ENCODE data around the gene ADCK1.
"Not testable (repeated sequence)": the region's sequence is repeated elsewhere in the genome, so short reads cannot be mapped to it uniquely, and the experiment has no call there.

Gene ADCK1

DNA sequence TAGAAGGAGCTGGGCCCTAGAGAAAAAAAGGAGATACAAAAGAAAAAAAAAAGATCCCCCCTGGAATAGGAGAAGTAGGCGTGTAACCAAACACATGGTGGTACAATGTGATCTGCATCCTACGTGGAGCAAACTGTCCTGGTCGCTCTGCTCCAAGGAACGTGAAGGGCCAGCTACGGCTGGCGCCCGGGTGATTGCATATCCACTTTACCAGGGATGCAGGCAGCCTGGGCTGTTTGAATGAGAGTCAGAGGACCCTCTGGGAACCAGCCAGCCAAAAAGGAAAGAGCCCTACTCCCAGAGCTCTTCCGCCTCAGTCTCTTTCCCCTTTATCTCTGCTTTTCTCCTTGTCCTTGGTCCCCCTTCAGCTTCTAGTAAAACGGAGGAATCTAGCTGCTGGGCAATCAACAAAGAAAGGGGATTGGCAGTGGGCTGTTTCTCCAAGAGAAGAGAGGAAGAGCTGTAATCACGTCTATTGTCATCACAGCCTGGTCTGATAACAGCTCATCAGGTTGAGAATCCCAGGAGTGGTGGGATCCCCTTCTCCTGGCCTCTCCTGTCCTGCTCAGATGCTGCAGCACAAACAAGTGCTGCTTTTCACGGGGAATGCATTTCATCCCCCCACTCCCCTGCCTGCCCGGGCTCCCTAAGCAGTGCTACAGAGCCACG is 156.0 kb downstream of the ADCK1 start:
- no peaks in the 10 kb centered on the region for H3K4me1 ChIP-seq
- H3K9me3 ChIP-seq (ENCODE audit: control insufficient read depth, low read length) = no peaks in the 10 kb centered on the region
- no peak overlapping the region for H3K9ac ChIP-seq
- H2AFZ ChIP-seq = no peak overlapping the region
- no peaks in the 10 kb centered on the region for H3K79me2 ChIP-seq
- no peak overlapping the region for H3K4me3 ChIP-seq (ENCODE audit: low read depth, low read length)
- no peaks in the 10 kb centered on the region for H3K36me3 ChIP-seq (ENCODE audit: control insufficient read depth, insufficient read depth, low read length)
- no peak overlapping the region for H3K4me2 ChIP-seq (ENCODE audit: low read length)
- no peaks in the 10 kb centered on the region for H3K27me3 ChIP-seq (ENCODE audit: control insufficient read depth, insufficient read depth, low read length)
- TF ChIP-seq, protein P1, sequence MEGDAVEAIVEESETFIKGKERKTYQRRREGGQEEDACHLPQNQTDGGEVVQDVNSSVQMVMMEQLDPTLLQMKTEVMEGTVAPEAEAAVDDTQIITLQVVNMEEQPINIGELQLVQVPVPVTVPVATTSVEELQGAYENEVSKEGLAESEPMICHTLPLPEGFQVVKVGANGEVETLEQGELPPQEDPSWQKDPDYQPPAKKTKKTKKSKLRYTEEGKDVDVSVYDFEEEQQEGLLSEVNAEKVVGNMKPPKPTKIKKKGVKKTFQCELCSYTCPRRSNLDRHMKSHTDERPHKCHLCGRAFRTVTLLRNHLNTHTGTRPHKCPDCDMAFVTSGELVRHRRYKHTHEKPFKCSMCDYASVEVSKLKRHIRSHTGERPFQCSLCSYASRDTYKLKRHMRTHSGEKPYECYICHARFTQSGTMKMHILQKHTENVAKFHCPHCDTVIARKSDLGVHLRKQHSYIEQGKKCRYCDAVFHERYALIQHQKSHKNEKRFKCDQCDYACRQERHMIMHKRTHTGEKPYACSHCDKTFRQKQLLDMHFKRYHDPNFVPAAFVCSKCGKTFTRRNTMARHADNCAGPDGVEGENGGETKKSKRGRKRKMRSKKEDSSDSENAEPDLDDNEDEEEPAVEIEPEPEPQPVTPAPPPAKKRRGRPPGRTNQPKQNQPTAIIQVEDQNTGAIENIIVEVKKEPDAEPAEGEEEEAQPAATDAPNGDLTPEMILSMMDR (IDR thresholded peaks at IDR 0.05) = no peak
- H3K27ac ChIP-seq = no peak overlapping the region

DNA sequence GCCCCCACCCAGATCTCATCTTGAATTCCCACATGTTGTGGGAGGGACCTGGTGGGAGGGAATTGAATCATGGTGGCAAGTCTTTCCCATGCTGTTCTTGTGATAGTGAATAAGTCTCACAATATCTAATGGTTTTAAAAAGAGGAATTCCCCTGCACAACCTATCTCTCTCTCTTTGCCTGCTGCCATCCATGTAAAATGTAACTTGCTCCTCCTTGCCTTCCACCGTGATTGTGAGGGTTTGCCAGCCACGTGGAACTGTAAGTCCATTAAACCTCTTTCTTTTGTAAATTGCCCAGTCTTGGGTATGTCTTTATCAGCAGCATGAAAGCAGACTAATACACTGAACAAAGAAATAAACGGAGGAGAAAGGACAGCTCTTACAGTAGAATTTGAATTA is 159.8 kb downstream of the ADCK1 start:
- H3K4me2 ChIP-seq (ENCODE audit: low read length); H3K27ac ChIP-seq; H3K4me3 ChIP-seq (ENCODE audit: low read depth, low read length); H3K9me3 ChIP-seq (ENCODE audit: control insufficient read depth, low read length); H2AFZ ChIP-seq; H3K79me2 ChIP-seq; H3K4me1 ChIP-seq; H3K36me3 ChIP-seq (ENCODE audit: control insufficient read depth, insufficient read depth, low read length); H3K9ac ChIP-seq; H3K27me3 ChIP-seq (ENCODE audit: control insufficient read depth, insufficient read depth, low read length): not testable (repeated sequence)

DNA sequence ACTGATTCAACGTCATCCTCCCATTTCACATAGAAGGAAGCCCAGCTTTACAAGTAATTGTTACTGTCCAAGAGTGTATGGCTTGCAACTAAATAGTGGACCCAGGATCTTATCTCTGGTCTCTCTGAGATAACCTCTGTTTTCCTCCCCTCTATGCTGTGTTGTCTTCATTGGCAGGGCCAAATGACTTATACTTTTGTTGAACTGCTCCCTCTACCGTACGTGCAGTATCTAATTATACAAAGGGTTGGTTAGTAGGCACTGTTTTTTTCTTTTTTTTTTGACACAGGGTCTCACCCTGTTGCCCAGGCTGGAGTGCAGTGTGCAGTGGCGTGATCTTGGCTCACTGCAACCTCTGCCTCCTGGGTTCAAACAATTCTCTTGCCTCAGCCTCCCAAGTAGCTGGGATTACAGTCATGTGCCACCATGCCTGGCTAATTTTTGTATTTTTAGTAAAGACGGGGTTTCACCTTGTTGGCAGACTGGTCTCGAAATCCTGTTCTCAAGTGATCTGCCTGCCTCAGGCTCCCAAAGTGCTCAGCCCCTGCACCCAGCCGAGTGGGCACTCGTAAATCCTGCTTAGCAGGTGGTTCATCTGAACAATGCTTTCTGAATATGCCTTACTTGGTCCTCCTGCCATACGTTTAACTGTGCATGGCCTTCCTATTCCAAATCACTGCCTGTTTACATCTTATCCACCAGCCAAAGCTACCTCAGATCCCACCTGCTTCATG is 162.1 kb downstream of the ADCK1 start:
- TF ChIP-seq, protein P1 (IDR thresholded peaks at IDR 0.05) = no peak
- H3K4me3 ChIP-seq (ENCODE audit: low read depth, low read length) = no peak overlapping the region
- H3K79me2 ChIP-seq = no peaks in the 10 kb centered on the region
- no peaks in the 10 kb centered on the region for H3K36me3 ChIP-seq (ENCODE audit: control insufficient read depth, insufficient read depth, low read length)
- no peaks in the 10 kb centered on the region for H3K9me3 ChIP-seq (ENCODE audit: control insufficient read depth, low read length)
- H3K27me3 ChIP-seq (ENCODE audit: control insufficient read depth, insufficient read depth, low read length) = no peaks in the 10 kb centered on the region
- peaks cover 3% of the 10 kb centered on the region for H3K4me1 ChIP-seq
- H3K27ac ChIP-seq = no peak overlapping the region
- H2AFZ ChIP-seq = no peak overlapping the region
- no peak overlapping the region for H3K9ac ChIP-seq
- no peak overlapping the region for H3K4me2 ChIP-seq (ENCODE audit: low read length)

DNA sequence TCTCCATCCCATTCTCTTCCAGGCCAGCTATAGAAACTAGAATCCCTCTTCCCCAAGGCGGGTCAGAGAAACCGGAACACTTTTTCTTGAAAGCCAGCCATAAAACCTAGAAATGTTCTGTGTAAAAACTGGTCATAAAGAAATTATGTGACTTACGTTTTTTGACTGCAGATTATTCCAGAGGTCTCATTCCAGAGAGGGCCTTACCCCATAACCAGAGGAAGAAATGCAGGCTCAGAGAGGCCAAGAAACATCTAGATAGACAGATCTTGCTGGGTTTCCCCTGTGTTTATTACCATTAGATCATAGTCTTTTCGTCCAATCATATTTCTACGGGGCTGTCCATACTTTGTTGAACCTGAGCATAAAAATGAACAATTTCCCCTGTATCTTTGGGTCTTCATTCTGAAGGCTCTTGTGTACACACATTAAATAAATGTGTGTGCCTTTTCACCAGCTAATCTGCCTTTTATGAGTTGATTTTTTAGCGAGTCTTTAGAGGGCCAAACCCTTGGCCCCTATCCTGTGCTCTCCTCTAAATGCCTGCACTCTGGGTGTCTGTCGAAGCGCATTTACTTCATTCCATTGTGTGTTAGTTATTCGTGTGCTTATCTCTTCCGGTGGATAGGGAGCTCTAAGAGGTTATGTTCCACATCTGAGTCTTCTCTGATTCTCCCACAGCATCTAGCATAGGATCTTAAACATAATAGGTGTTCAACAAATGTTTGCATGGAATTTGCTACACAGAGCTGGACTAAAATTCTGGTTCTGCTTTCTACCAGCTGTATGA is 163.0 kb downstream of the ADCK1 start:
- Histone ChIP-seq H3K36me3 (ENCODE audit: control insufficient read depth, insufficient read depth, low read length) (no peaks in the 10 kb centered on the region), H3K79me2 (no peaks in the 10 kb centered on the region), H3K4me3 (ENCODE audit: low read depth, low read length) (no peak overlapping the region), H3K9me3 (ENCODE audit: control insufficient read depth, low read length) (no peaks in the 10 kb centered on the region), H2AFZ (no peak overlapping the region), H3K27ac (no peak overlapping the region), H3K4me2 (ENCODE audit: low read length) (no peak overlapping the region), H3K4me1 (peaks cover 3% of the 10 kb centered on the region), H3K9ac (no peak overlapping the region), H3K27me3 (ENCODE audit: control insufficient read depth, insufficient read depth, low read length) (no peaks in the 10 kb centered on the region)
- TF ChIP-seq, protein P1 (IDR thresholded peaks at IDR 0.05) = no peak

DNA sequence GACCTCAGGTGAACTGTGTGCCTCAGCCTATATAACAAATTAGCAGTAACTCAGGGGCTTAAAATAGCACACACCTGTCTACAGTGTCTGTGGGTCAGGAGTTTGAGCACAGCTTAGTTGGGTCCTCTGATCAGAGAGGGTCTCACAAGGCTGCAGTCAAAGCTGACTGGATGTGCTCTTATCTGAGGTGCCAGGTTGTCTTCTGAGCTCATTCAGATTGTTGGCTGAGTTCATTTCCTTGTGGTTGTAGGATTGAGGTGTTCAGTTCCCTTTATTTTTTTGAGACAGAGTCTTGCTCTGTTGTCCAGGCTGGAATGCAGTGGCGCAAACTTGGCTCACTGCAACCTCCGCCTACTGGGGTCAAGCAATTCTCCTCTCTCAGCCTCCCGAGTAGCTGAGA is 164.7 kb downstream of the ADCK1 start:
- H3K4me3 ChIP-seq (ENCODE audit: low read depth, low read length) = no peak overlapping the region
- no peaks in the 10 kb centered on the region for H3K27me3 ChIP-seq (ENCODE audit: control insufficient read depth, insufficient read depth, low read length)
- peaks cover 3% of the 10 kb centered on the region for H3K4me1 ChIP-seq

More for the DNA sequence above, 164.7 kb downstream of the ADCK1 start:
- H3K9me3 ChIP-seq (ENCODE audit: control insufficient read depth, low read length) = no peaks in the 10 kb centered on the region
- no peak overlapping the region for H2AFZ ChIP-seq
- H3K27ac ChIP-seq = no peak overlapping the region
- TF ChIP-seq, protein P1 (IDR thresholded peaks at IDR 0.05) = no peak
- no peaks in the 10 kb centered on the region for H3K79me2 ChIP-seq
- no peaks in the 10 kb centered on the region for H3K36me3 ChIP-seq (ENCODE audit: control insufficient read depth, insufficient read depth, low read length)
- H3K9ac ChIP-seq = no peak overlapping the region
- no peak overlapping the region for H3K4me2 ChIP-seq (ENCODE audit: low read length)

All from parathyroid adenoma (tissue), 2 donors.